A172 (cell line): ENCODE measurements around the gene ACSF3. TPM values are rescaled to one million over a fixed set of nuclear protein-coding genes. Genes with fewer than 3 reads are reported as not detected.
"Not testable (repeated sequence)": the region's sequence is repeated elsewhere in the genome, so short reads cannot be mapped to it uniquely, and the experiment has no call there.

Experiments
- DNase-seq: peaks from one replicate; pipeline ENCODE4 v3.0.0-alpha.2; 2015; ENCODE audit warnings: low spot score
- total RNA-seq: library from RNA; depleted of rRNA; stranded (reverse); fragments of >200 nt; shearing (Covaris generic); gene quantifications from 2 replicates; pipeline ENCODE4 v1.2.3, GENCODE V29; 2014

ACSF3 gene
- total RNA-seq, 1 experiment from 2014 or later, result 49.0 TPM

- no peak for DNase-seq
These were observed 37.6 kb upstream of the ACSF3 start for GRCh38 chr16:89055894-89056555.

- no peak for DNase-seq
These were observed 37.1 kb upstream of the ACSF3 start for GRCh38 chr16:89056592-89056991.

GRCh38 chr16:89057738-89058137, 35.9 kb upstream of the ACSF3 start:
- DNase-seq, result no peak

- DNase-seq, result no peak
These were observed 34.8 kb upstream of the ACSF3 start for GRCh38 chr16:89058812-89059211.

GRCh38 chr16:89060207-89060794, 33.4 kb upstream of the ACSF3 start:
- DNase-seq, result no peak

GRCh38 chr16:89061086-89061485, 32.6 kb upstream of the ACSF3 start:
- DNase-seq, result no peak

GRCh38 chr16:89061590-89062380, 31.9 kb upstream of the ACSF3 start:
- DNase-seq, result no peak

- DNase-seq, result no peak
These were observed 31.0 kb upstream of the ACSF3 start for GRCh38 chr16:89062389-89063345.

- no peak for DNase-seq
These were observed 29.8 kb upstream of the ACSF3 start for GRCh38 chr16:89063768-89064320.

GRCh38 chr16:89064606-89065457, 28.8 kb upstream of the ACSF3 start:
- DNase-seq, result no peak

GRCh38 chr16:89065458-89065822, 28.2 kb upstream of the ACSF3 start:
- DNase-seq, result no peak

- DNase-seq, result no peak
These were observed 26.9 kb upstream of the ACSF3 start for GRCh38 chr16:89066721-89067120.

- DNase-seq, result no peak
These were observed 25.8 kb upstream of the ACSF3 start for GRCh38 chr16:89067677-89068443.

GRCh38 chr16:89068814-89069616, 24.6 kb upstream of the ACSF3 start:
- DNase-seq, result not testable (repeated sequence)

GRCh38 chr16:89069920-89070319, 23.7 kb upstream of the ACSF3 start:
- DNase-seq, result no peak

- no peak for DNase-seq
These were observed 23.1 kb upstream of the ACSF3 start for GRCh38 chr16:89070590-89070989.

- DNase-seq, result no peak
These were observed 21.7 kb upstream of the ACSF3 start for GRCh38 chr16:89071686-89072547.

- DNase-seq, result no peak
These were observed 21.0 kb upstream of the ACSF3 start for GRCh38 chr16:89072548-89073130.
